ENCODE data around the gene CACNB4. TPM values are rescaled to one million over a fixed set of nuclear protein-coding genes. Genes with fewer than 3 reads are reported as not detected.

Gene CACNB4
- total and polyA plus RNA-seq, 9 of the 15 experiments (the other 6 are each of a cell fraction or from before 2014, with no cell fraction given): 0.01 to 0.20 (median 0.04) TPM; not detected in 1

DNA sequence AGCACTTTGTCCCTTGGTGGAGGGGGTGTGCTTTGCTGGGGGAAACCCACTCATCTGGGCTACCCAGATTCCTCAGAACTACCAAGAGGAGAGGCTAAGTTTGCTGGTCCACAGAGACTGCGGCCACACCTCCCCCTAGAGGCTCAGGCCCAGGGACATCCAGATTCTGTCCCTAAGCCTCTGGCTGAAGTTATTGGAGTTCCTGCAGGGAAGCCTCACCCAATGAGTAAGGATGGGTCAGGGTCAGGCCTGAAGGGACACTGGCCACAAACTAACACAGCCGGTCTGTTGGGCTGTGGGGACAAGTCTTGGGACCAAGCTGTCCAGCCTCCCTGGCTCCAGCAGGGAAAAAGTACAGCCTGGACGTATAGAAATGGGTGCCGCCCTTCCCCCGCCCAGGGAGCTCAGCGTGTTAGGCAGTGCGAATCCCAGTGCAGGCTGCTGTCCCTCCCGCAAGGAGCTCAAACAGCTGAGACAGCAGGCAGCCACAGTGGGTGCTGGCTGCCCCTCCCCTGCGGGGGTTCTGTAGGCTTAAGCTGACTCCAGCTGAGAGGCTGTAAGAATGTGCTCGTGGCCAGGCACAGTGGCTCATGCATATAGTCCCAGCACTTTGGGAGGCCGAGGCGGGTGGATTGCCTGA lies 183.7 kb downstream of the CACNB4 start (continued):
- TF ChIP-seq, protein P1, sequence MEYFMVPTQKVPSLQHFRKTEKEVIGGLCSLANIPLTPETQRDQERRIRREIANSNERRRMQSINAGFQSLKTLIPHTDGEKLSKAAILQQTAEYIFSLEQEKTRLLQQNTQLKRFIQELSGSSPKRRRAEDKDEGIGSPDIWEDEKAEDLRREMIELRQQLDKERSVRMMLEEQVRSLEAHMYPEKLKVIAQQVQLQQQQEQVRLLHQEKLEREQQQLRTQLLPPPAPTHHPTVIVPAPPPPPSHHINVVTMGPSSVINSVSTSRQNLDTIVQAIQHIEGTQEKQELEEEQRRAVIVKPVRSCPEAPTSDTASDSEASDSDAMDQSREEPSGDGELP (CRISPR knock-in tag; IDR thresholded peaks at IDR 0.05; ENCODE audit: borderline replicate concordance): peak; percentile 71; the same call in 1 of the 2 replicates
- no peak for TF ChIP-seq RCOR1 (IDR thresholded peaks at IDR 0.05; ENCODE audit: borderline replicate concordance in 1 of 2, low read depth in 2 of 2, low read length in 2 of 2)
- TF ChIP-seq, protein P2, sequence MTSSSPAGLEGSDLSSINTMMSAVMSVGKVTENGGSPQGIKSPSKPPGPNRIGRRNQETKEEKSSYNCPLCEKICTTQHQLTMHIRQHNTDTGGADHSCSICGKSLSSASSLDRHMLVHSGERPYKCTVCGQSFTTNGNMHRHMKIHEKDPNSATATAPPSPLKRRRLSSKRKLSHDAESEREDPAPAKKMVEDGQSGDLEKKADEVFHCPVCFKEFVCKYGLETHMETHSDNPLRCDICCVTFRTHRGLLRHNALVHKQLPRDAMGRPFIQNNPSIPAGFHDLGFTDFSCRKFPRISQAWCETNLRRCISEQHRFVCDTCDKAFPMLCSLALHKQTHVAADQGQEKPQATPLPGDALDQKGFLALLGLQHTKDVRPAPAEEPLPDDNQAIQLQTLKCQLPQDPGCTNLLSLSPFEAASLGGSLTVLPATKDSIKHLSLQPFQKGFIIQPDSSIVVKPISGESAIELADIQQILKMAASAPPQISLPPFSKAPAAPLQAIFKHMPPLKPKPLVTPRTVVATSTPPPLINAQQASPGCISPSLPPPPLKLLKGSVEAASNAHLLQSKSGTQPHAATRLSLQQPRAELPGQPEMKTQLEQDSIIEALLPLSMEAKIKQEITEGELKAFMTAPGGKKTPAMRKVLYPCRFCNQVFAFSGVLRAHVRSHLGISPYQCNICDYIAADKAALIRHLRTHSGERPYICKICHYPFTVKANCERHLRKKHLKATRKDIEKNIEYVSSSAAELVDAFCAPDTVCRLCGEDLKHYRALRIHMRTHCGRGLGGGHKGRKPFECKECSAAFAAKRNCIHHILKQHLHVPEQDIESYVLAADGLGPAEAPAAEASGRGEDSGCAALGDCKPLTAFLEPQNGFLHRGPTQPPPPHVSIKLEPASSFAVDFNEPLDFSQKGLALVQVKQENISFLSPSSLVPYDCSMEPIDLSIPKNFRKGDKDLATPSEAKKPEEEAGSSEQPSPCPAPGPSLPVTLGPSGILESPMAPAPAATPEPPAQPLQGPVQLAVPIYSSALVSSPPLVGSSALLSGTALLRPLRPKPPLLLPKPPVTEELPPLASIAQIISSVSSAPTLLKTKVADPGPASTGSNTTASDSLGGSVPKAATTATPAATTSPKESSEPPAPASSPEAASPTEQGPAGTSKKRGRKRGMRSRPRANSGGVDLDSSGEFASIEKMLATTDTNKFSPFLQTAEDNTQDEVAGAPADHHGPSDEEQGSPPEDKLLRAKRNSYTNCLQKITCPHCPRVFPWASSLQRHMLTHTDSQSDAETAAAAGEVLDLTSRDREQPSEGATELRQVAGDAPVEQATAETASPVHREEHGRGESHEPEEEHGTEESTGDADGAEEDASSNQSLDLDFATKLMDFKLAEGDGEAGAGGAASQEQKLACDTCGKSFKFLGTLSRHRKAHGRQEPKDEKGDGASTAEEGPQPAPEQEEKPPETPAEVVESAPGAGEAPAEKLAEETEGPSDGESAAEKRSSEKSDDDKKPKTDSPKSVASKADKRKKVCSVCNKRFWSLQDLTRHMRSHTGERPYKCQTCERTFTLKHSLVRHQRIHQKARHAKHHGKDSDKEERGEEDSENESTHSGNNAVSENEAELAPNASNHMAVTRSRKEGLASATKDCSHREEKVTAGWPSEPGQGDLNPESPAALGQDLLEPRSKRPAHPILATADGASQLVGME (CRISPR knock-in tag; IDR thresholded peaks at IDR 0.05): 0 out of 2 replicates have a peak, but pooled peaks have one; percentile 6
- no peak for TF ChIP-seq ETV5 (CRISPR knock-in tag; IDR thresholded peaks at IDR 0.05; ENCODE audit: low read depth)
- TF ChIP-seq, protein P3, sequence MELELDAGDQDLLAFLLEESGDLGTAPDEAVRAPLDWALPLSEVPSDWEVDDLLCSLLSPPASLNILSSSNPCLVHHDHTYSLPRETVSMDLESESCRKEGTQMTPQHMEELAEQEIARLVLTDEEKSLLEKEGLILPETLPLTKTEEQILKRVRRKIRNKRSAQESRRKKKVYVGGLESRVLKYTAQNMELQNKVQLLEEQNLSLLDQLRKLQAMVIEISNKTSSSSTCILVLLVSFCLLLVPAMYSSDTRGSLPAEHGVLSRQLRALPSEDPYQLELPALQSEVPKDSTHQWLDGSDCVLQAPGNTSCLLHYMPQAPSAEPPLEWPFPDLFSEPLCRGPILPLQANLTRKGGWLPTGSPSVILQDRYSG (tag; conservative IDR thresholded peaks at IDR 0.05; ENCODE audit: low read depth): no peak
- TF ChIP-seq, protein P4, sequence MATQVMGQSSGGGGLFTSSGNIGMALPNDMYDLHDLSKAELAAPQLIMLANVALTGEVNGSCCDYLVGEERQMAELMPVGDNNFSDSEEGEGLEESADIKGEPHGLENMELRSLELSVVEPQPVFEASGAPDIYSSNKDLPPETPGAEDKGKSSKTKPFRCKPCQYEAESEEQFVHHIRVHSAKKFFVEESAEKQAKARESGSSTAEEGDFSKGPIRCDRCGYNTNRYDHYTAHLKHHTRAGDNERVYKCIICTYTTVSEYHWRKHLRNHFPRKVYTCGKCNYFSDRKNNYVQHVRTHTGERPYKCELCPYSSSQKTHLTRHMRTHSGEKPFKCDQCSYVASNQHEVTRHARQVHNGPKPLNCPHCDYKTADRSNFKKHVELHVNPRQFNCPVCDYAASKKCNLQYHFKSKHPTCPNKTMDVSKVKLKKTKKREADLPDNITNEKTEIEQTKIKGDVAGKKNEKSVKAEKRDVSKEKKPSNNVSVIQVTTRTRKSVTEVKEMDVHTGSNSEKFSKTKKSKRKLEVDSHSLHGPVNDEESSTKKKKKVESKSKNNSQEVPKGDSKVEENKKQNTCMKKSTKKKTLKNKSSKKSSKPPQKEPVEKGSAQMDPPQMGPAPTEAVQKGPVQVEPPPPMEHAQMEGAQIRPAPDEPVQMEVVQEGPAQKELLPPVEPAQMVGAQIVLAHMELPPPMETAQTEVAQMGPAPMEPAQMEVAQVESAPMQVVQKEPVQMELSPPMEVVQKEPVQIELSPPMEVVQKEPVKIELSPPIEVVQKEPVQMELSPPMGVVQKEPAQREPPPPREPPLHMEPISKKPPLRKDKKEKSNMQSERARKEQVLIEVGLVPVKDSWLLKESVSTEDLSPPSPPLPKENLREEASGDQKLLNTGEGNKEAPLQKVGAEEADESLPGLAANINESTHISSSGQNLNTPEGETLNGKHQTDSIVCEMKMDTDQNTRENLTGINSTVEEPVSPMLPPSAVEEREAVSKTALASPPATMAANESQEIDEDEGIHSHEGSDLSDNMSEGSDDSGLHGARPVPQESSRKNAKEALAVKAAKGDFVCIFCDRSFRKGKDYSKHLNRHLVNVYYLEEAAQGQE (IDR thresholded peaks at IDR 0.05; ENCODE audit: borderline replicate concordance): peak; percentile 33; the same call in 1 of the 2 replicates
- TF ChIP-seq, protein P4 (CRISPR knock-in tag; IDR thresholded peaks at IDR 0.05; ENCODE audit: low read depth): no peak
- TF ChIP-seq MYC (IDR thresholded peaks at IDR 0.05; ENCODE audit: low read depth, low read length): no peak
- no peak for TF ChIP-seq MYC (CRISPR knock-in tag; IDR thresholded peaks at IDR 0.05; ENCODE audit: borderline replicate concordance, low read depth)

Measured in K562 (cell line).